Heart left ventricle (tissue), 13 donors: Measurements from ENCODE around the gene RAPGEFL1.

Experiments used
- POLR2A ChIP-seq, 2 donors: fragments of 450-650 bp; IDR thresholded peaks; one replicate each; pipeline ENCODE4 v1.6.1; 2017; ENCODE audit warnings: antibody characterized with exemption in 2 of 2, mild to moderate bottlenecking in 2 of 2, moderate library complexity in 2 of 2
- TF ChIP-seq, protein P1 (sequence below), 12 donors: fragments of 200-600 bp; sonication (generic) in 4 of 12; IDR thresholded peaks; one replicate each; pipeline versions ENCODE4 v1.5.0 to v1.8.0; 2018 to 2022; ENCODE audit warnings: antibody characterized with exemption in 12 of 12, mild to moderate bottlenecking in 5 of 12
- donor health status: ischemic (EF 13 %, LVEDD 7.1; RV severe dilation, severe dysfunction).
- donor health status: DM: no; HTN: yes; CAD: no.
- donor health status: DM: no; HTN: no; CAD: no.
- donor health status: ischemic (EF 25% LVEDD 6.9; RV normal size, moderate dysfunction).
- donor health status: ischemic (EF 25% LVEDD 5.7; RV mildly dilated, moderate dysfunction).
- donor health status: ischemic (EF 35%, LVEDD 5.7; RV mildly dilated, moderate dysfunction).
- donor health status: nonischemic (EF 11% LVEDD 7.7; RV severe dilation, severe dysfunction).
- donor health status: DM: yes; HTN: yes; CAD: no.
- donor health status: PGD.
- donor health status: ischemic (EF 29% LVEDD 5.4; RV normal size, mild dysfunction).
- donor health status: nonischemic (EF 23%, LVEDD 6.1; RV moderate dilation, normal function).

DNA sequence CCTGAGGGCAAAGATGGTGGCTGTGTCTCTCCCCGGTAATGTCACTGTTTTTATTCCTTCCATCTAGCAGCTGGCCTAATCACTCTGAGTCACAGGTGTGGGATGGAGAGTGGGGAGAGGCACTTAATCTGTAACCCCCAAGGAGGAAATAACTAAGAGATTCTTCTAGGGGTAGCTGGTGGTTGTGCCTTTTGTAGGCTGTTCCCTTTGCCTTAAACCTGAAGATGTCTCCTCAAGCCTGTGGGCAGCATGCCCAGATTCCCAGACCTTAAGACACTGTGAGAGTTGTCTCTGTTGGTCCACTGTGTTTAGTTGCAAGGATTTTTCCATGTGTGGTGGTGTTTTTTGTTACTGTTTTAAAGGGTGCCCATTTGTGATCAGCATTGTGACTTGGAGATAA lies 5.5 kb upstream of the RAPGEFL1 start:
- TF ChIP-seq, protein P1, sequence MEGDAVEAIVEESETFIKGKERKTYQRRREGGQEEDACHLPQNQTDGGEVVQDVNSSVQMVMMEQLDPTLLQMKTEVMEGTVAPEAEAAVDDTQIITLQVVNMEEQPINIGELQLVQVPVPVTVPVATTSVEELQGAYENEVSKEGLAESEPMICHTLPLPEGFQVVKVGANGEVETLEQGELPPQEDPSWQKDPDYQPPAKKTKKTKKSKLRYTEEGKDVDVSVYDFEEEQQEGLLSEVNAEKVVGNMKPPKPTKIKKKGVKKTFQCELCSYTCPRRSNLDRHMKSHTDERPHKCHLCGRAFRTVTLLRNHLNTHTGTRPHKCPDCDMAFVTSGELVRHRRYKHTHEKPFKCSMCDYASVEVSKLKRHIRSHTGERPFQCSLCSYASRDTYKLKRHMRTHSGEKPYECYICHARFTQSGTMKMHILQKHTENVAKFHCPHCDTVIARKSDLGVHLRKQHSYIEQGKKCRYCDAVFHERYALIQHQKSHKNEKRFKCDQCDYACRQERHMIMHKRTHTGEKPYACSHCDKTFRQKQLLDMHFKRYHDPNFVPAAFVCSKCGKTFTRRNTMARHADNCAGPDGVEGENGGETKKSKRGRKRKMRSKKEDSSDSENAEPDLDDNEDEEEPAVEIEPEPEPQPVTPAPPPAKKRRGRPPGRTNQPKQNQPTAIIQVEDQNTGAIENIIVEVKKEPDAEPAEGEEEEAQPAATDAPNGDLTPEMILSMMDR (IDR thresholded peaks at IDR 0.05): no peak
- TF ChIP-seq POLR2A (IDR thresholded peaks at IDR 0.05): no peak
